ENCODE measurements around the gene STPG3.

STPG3 gene

GRCh38 chr9:137221506-137222111, 29.5 kb upstream of the STPG3 start:
- Histone ChIP-seq H3K4me3 (ENCODE audit: low read depth in 1 of 5, low read length in 5 of 5) (peak overlapping the region in 2 of 5 donors; percentile 13 to 46), H3K27me3 (ENCODE audit: control insufficient read depth in 5 of 5, insufficient read depth in 4 of 5, low read length in 5 of 5) (peaks cover 2 to 6% (median 4%) of the 10 kb centered on the region in 5 donors), H3K9ac (ENCODE audit: low read length in 5 of 5) (peak overlapping the region in 1 of 5 donors; percentile 47), H3K9me3 (ENCODE audit: control insufficient read depth in 5 of 5, low read length in 5 of 5) (no peaks in the 10 kb centered on the region), H3K4me1 (ENCODE audit: control insufficient read depth in 5 of 5, insufficient read depth in 5 of 5, low read length in 5 of 5) (peaks cover 0 to 43% (median 36%) of the 10 kb centered on the region in 5 donors), H3K36me3 (ENCODE audit: control insufficient read depth in 5 of 5, insufficient read depth in 5 of 5, low read length in 5 of 5) (peaks cover 0 to 1% (median 0%) of the 10 kb centered on the region in 5 donors), H3K27ac (ENCODE audit: low read depth, low read length) (no peak overlapping the region)

DNA sequence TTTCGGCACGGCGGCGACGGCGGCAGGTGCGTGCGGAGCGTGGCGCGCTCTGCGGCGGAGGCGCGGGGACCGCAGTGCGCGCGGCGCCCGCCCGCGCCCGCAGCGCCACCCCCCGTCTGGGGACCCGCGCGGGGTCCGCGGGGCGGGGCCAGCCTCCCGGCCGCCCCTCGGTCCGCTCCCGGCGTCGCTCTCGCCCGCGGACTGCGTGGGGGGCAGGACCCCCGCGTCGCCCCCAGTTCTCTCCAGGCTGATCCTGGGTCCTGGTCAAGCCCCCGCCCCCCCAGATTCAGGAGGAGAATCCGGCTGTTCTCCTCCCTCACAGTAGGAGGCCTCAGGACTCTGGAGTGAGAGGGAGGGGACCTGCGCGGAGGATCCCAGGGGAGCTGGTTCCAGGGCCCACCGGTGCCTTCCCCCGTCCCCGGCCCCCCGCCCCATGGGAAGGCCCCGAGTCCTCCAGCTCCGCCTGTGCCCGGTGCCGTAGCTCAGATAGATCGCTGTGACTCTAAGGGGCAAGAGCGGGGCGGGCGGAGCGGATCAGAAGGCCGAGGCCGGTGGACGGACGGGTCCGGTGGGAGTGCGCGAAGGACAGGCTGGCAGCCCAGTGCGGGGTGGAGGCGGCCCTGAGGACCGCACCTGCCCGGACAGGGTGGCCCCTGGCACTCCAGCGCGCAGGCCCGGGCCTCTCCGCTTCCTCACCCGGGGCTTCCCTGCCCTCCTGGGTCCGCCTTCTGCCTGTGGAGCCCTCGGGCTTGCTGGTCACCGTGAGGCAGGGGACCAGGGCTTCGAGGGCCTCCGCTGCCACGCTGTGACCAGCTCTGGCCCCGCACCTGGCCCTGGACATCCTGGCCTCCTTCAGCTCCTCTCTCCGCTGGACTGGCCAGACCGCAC, 28.7 kb upstream of the STPG3 start, which contains the start of gene RNF208:
Gene RNF208 (minus strand): TSS at position 51 of the 888 bp plus-strand sequence. CDS start 1,028 bp downstream, outside the sequence.
- peaks cover 0 to 34% (median 29%) of the 10 kb centered on the region in 5 donors for H3K4me1 ChIP-seq (ENCODE audit: control insufficient read depth in 5 of 5, insufficient read depth in 5 of 5, low read length in 5 of 5)
- no peak within 1 kb of the TSS for H3K27ac ChIP-seq (ENCODE audit: low read depth, low read length)
- H3K9me3 ChIP-seq (ENCODE audit: control insufficient read depth in 5 of 5, low read length in 5 of 5) = no peaks in the 10 kb centered on the region
- no peaks in the 10 kb centered on the region for H3K36me3 ChIP-seq (ENCODE audit: control insufficient read depth in 5 of 5, insufficient read depth in 5 of 5, low read length in 5 of 5)
- H3K27me3 ChIP-seq (ENCODE audit: control insufficient read depth in 5 of 5, insufficient read depth in 4 of 5, low read length in 5 of 5) = peaks cover 3 to 14% (median 11%) of the 10 kb centered on the region in 5 donors
- peak within 1 kb of the TSS in 4 of 5 donors; percentile 68 to 87 (median 76) for H3K9ac ChIP-seq (ENCODE audit: low read length in 5 of 5)
- peak within 1 kb of the TSS in 4 of 5 donors; percentile 67 to 81 (median 74) for H3K4me3 ChIP-seq (ENCODE audit: low read depth in 1 of 5, low read length in 5 of 5)

DNA sequence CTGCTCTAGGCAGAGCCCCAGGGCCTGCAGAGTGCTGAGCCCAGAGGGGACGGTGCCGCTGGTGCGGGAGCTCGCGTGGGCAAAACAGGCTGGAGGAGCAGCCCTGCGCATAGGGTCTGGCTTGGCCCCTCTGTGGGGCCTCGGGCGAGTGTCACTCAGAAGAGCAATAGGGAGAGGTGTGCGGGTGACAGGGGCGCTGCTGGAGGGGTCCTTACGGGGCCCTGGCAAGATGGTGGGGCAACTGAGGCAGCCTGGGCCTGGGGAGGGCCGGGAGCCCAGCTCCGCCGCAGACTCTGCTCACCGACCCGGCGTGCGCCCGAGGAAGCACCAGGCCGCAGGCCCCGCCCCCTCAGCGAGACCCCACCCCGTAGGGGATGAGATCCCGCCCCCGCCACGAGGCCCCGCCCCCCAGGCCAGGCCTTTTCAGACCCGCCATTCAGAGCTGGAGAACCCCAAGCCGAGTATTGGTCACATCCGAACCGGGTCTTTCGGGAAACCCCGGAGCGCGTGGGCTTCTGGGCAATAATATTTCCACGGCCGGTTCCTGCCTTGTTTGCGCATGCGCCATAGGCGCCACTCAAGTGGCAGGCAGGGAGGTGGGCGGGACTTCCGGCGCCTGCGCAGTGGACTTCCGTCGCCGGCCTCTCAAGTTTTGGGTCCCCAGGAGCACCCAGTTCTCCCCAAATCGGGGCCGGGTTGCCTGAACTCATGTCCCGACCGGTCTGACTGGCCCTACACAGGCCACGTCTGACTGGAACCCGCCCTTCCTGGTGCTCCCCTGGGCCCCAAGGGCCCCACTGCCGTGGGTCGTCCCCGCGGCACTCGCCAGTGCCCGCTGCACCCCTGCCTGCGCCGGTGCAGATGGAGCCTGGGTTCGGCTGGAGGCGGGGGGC, 27.8 kb upstream of the STPG3 start:
- H3K4me3 ChIP-seq (ENCODE audit: low read depth in 1 of 5, low read length in 5 of 5) = peak overlapping the region in 4 of 5 donors; percentile 71 to 81 (median 78)
- peak overlapping the region; percentile 48 to 96 (median 92) for H3K9ac ChIP-seq (ENCODE audit: low read length in 5 of 5)
- no peaks in the 10 kb centered on the region for H3K36me3 ChIP-seq (ENCODE audit: control insufficient read depth in 5 of 5, insufficient read depth in 5 of 5, low read length in 5 of 5)
- no peaks in the 10 kb centered on the region for H3K9me3 ChIP-seq (ENCODE audit: control insufficient read depth in 5 of 5, low read length in 5 of 5)
- H3K27ac ChIP-seq (ENCODE audit: low read depth, low read length) = peak overlapping the region; percentile 80
- H3K4me1 ChIP-seq (ENCODE audit: control insufficient read depth in 5 of 5, insufficient read depth in 5 of 5, low read length in 5 of 5) = peaks cover 0 to 25% (median 20%) of the 10 kb centered on the region in 5 donors
- peaks cover 5 to 18% (median 14%) of the 10 kb centered on the region in 5 donors for H3K27me3 ChIP-seq (ENCODE audit: control insufficient read depth in 5 of 5, insufficient read depth in 4 of 5, low read length in 5 of 5)

GRCh38 chr9:137224830-137225694, 26.0 kb upstream of the STPG3 start, which contains the start of gene CYSRT1:
TSS of gene CYSRT1 (plus strand) at chr9:137225174. CDS start at chr9:137225622, 448 bp downstream.
- peaks cover 21 to 33% (median 31%) of the 10 kb centered on the region in 5 donors for H3K27me3 ChIP-seq (ENCODE audit: control insufficient read depth in 5 of 5, insufficient read depth in 4 of 5, low read length in 5 of 5)
- H3K9me3 ChIP-seq (ENCODE audit: control insufficient read depth in 5 of 5, low read length in 5 of 5) = no peaks in the 10 kb centered on the region
- no peaks in the 10 kb centered on the region for H3K36me3 ChIP-seq (ENCODE audit: control insufficient read depth in 5 of 5, insufficient read depth in 5 of 5, low read length in 5 of 5)
- peaks cover 0 to 20% (median 18%) of the 10 kb centered on the region in 5 donors for H3K4me1 ChIP-seq (ENCODE audit: control insufficient read depth in 5 of 5, insufficient read depth in 5 of 5, low read length in 5 of 5)
- H3K9ac ChIP-seq (ENCODE audit: low read length in 5 of 5) = peak within 1 kb of the TSS in 4 of 5 donors; percentile 76 to 96 (median 93)
- H3K27ac ChIP-seq (ENCODE audit: low read depth, low read length) = peak within 1 kb of the TSS; percentile 80
- H3K4me3 ChIP-seq (ENCODE audit: low read depth in 1 of 5, low read length in 5 of 5) = peak within 1 kb of the TSS; percentile 53 to 81 (median 76)

- Histone ChIP-seq H3K27me3 (ENCODE audit: control insufficient read depth in 5 of 5, insufficient read depth in 4 of 5, low read length in 5 of 5) (peaks cover 24 to 41% (median 39%) of the 10 kb centered on the region in 5 donors), H3K4me3 (ENCODE audit: low read depth in 1 of 5, low read length in 5 of 5) (no peak overlapping the region), H3K27ac (ENCODE audit: low read depth, low read length) (no peak overlapping the region), H3K9ac (ENCODE audit: low read length in 5 of 5) (no peak overlapping the region), H3K4me1 (ENCODE audit: control insufficient read depth in 5 of 5, insufficient read depth in 5 of 5, low read length in 5 of 5) (peaks cover 0 to 20% (median 18%) of the 10 kb centered on the region in 5 donors), H3K36me3 (ENCODE audit: control insufficient read depth in 5 of 5, insufficient read depth in 5 of 5, low read length in 5 of 5) (no peaks in the 10 kb centered on the region), H3K9me3 (ENCODE audit: control insufficient read depth in 5 of 5, low read length in 5 of 5) (no peaks in the 10 kb centered on the region)
These were observed 25.3 kb upstream of the STPG3 start for GRCh38 chr9:137225699-137226331.

GRCh38 chr9:137226338-137227053, 24.6 kb upstream of the STPG3 start:
- Histone ChIP-seq H3K9me3 (ENCODE audit: control insufficient read depth in 5 of 5, low read length in 5 of 5) (no peaks in the 10 kb centered on the region), H3K27ac (ENCODE audit: low read depth, low read length) (no peak overlapping the region), H3K4me3 (ENCODE audit: low read depth in 1 of 5, low read length in 5 of 5) (no peak overlapping the region), H3K36me3 (ENCODE audit: control insufficient read depth in 5 of 5, insufficient read depth in 5 of 5, low read length in 5 of 5) (no peaks in the 10 kb centered on the region), H3K27me3 (ENCODE audit: control insufficient read depth in 5 of 5, insufficient read depth in 4 of 5, low read length in 5 of 5) (peaks cover 29 to 47% (median 46%) of the 10 kb centered on the region in 5 donors), H3K9ac (ENCODE audit: low read length in 5 of 5) (no peak overlapping the region), H3K4me1 (ENCODE audit: control insufficient read depth in 5 of 5, insufficient read depth in 5 of 5, low read length in 5 of 5) (peaks cover 0 to 18% (median 17%) of the 10 kb centered on the region in 5 donors)

DNA sequence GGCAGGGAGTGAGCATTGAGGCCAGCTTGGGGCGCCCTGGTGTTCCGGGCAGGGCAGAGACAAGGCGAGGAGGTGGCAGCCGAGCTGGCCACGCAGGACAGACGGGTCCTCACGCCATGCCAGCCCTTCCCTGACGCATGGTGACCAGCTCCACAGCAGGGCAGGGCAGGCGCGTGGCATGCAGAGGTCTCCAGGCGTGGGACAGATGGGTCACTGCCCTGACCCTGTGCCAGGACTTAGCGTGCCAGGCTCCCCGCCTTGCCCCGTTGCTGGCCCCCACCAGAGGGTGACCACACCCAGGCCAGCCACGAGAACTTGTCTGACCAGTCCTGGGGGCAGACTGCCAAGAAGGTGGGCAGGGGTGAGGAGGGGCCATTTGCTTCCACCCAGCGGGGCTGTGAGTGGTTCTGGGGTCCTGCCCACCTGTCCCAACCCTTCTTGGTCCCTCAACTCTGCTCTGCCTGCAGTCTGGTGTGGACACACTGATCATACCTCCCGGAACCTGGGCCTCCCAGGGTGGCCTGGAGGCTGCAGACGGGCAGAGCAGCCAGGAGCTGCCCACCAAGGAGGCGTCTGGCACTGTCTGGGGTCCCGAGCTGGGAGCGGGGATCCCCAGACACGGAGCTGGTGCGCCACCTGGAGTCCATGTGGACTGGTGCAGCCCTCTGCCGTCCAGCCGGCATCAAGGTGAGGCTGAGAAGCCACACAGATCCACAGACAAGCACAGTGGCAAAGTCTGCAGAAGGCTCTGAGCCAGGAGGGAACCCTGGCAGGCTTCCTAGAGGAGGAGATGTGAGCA, 23.8 kb upstream of the STPG3 start, which contains the start of gene RNF224:
Gene RNF224 (plus strand): TSS at position 449 of the 799 bp plus-strand sequence. CDS start 834 bp downstream, outside the sequence.
- Histone ChIP-seq H3K9ac (ENCODE audit: low read length in 5 of 5) (no peak within 1 kb of the TSS), H3K27me3 (ENCODE audit: control insufficient read depth in 5 of 5, insufficient read depth in 4 of 5, low read length in 5 of 5) (peaks cover 37 to 55% (median 52%) of the 10 kb centered on the region in 5 donors), H3K9me3 (ENCODE audit: control insufficient read depth in 5 of 5, low read length in 5 of 5) (no peaks in the 10 kb centered on the region), H3K36me3 (ENCODE audit: control insufficient read depth in 5 of 5, insufficient read depth in 5 of 5, low read length in 5 of 5) (no peaks in the 10 kb centered on the region), H3K4me1 (ENCODE audit: control insufficient read depth in 5 of 5, insufficient read depth in 5 of 5, low read length in 5 of 5) (peaks cover 0 to 15% (median 14%) of the 10 kb centered on the region in 5 donors), H3K27ac (ENCODE audit: low read depth, low read length) (no peak within 1 kb of the TSS), H3K4me3 (ENCODE audit: low read depth in 1 of 5, low read length in 5 of 5) (no peak within 1 kb of the TSS)

Measured in subcutaneous abdominal adipose tissue (tissue), 5 donors.